Measurements from ENCODE around the gene RASA3.
"Not testable (repeated sequence)": the region's sequence is repeated elsewhere in the genome, so short reads cannot be mapped to it uniquely, and the experiment has no call there.

Gene RASA3

DNA sequence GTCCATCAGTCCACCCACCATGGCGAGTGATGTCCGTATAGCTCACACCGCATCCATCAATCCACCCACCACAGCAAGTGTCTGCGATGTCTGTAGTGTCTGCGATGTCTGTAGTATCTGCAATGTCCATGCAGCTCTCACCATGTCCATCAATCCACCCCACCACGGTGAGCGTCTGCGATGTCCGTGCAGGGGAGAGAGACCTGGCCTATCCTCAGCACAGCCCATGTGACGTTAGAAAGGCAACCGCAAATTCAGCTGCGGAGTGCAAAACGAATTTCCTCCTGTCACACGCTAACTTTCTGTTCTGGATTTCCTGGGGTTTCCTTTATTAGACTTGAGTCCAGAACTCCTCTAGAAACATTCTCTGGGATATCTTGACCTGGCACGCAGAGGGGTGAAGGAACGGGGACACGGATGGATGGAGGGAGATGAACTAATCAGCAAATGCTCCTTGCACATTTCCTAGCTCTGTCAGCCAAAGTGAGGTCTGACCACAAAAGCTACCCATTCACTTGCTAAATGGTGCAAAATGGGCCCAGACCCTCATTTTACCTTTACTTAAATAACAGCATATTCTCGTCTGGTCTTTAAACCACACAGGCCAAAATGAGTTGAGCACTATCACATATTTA lies 18.3 kb downstream of the RASA3 start:
- H3K36me3 ChIP-seq (ENCODE audit: control insufficient read depth, insufficient read depth, low read length), result no peaks in the 10 kb centered on the region
- H3K27me3 ChIP-seq (ENCODE audit: control insufficient read depth, insufficient read depth, low read length, poor library complexity, severe bottlenecking), result no peaks in the 10 kb centered on the region
- H3K9me3 ChIP-seq (ENCODE audit: control insufficient read depth, low read length), result no peaks in the 10 kb centered on the region
- no peak overlapping the region for H3K4me3 ChIP-seq (ENCODE audit: insufficient read depth, low read depth, low read length)
- H3K4me1 ChIP-seq (ENCODE audit: control insufficient read depth, insufficient read depth, low read length), result peaks cover 39% of the 10 kb centered on the region
- WGBS, 2 experiments, result 96% methylated on average over 18 of the region's 18 CpGs
- H3K27ac ChIP-seq (ENCODE audit: insufficient read depth, low read depth, low read length, poor library complexity, severe bottlenecking), result no peak overlapping the region

DNA sequence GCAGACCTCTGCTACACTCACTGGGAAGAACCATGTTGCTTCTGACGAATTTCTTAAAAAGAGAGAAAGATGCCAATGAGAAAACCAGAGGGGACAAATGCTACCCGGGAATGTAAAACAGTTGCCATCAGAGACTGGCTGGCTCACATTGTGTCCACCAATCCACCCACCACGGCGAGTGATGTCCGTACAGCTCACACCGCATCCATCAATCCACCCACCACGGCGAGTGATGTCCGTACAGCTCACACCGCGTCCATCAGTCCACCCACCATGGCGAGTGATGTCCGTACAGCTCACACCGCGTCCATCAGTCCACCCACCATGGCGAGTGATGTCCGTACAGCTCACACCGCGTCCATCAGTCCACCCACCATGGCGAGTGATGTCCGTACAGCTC lies 19.0 kb downstream of the RASA3 start:
- not testable (repeated sequence) for H3K27me3 ChIP-seq (ENCODE audit: control insufficient read depth, insufficient read depth, low read length, poor library complexity, severe bottlenecking)
- WGBS, 2 experiments, result 92 to 94% methylated on average over 6 to 7 of the region's 21 CpGs

DNA sequence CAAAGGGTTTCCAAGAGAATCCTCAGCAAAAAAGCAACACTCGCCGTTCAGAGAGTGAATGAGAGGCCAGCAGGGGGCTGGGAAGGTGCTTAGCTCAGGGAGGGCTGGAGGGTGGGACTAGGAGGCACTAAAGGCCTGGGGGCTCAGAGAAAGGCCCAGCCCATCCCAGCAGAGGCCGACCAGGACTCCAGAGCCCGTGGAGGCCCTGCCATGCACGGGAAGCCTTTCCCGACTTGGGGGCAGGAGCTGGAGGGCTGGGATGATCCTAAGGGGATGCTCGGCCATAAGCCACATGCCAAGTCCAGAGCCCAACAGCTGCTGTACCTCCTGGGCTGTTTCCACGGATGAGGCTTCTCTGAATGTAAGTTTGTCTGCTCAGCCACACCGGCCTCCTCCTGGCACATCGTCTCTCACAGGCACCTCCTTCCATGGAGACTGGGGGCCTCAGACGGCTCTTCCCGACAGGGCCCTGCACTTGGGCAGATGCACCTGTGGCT lies 19.5 kb downstream of the RASA3 start:
- Histone ChIP-seq H3K27ac (ENCODE audit: insufficient read depth, low read depth, low read length, poor library complexity, severe bottlenecking) (peak overlapping the region; percentile 68), H3K4me3 (ENCODE audit: insufficient read depth, low read depth, low read length) (no peak overlapping the region), H3K9me3 (ENCODE audit: control insufficient read depth, low read length) (no peaks in the 10 kb centered on the region), H3K27me3 (ENCODE audit: control insufficient read depth, insufficient read depth, low read length, poor library complexity, severe bottlenecking) (no peaks in the 10 kb centered on the region), H3K4me1 (ENCODE audit: control insufficient read depth, insufficient read depth, low read length) (peaks cover 32% of the 10 kb centered on the region), H3K36me3 (ENCODE audit: control insufficient read depth, insufficient read depth, low read length) (no peaks in the 10 kb centered on the region)
- 39% methylated on average over 12 of the region's 12 CpGs for WGBS, 2 experiments

More for the DNA sequence above, 19.0 kb downstream of the RASA3 start:
- H3K36me3 ChIP-seq (ENCODE audit: control insufficient read depth, insufficient read depth, low read length); H3K9me3 ChIP-seq (ENCODE audit: control insufficient read depth, low read length); H3K27ac ChIP-seq (ENCODE audit: insufficient read depth, low read depth, low read length, poor library complexity, severe bottlenecking); H3K4me3 ChIP-seq (ENCODE audit: insufficient read depth, low read depth, low read length): not testable (repeated sequence)
- peaks cover 34% of the 10 kb centered on the region for H3K4me1 ChIP-seq (ENCODE audit: control insufficient read depth, insufficient read depth, low read length)

DNA sequence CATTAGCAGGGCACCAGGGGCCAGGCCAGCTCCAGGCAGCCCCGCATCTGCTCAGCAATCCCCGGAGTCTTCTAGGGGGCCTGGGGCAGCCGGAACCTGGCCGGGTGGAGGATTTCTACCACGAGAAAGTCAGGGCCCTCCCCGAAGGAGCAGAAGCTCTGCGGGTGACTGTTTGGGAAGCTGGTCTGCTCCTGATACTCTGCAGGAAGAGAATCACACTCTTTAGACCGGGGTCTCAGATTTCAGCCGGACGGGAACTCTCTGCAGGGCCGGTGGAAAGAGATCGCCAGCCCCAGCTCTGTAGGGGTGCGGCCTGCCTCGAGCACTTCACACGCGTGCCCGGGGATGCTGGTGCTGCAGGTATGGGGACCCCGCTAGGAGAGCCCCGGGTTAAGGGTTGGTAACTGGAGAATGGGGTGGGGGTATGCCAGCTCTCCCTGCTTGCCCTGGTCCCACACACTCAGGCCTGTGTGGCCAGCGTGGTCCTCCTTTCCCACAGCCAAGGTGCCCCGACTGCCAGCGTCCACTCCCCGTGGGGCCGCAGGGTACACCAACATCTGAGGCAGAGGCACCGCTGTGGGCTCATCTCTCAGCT lies 20.1 kb downstream of the RASA3 start:
- peaks cover 32% of the 10 kb centered on the region for H3K4me1 ChIP-seq (ENCODE audit: control insufficient read depth, insufficient read depth, low read length)
- no peaks in the 10 kb centered on the region for H3K36me3 ChIP-seq (ENCODE audit: control insufficient read depth, insufficient read depth, low read length)
- no peaks in the 10 kb centered on the region for H3K9me3 ChIP-seq (ENCODE audit: control insufficient read depth, low read length)
- H3K27me3 ChIP-seq (ENCODE audit: control insufficient read depth, insufficient read depth, low read length, poor library complexity, severe bottlenecking), result no peaks in the 10 kb centered on the region
- H3K4me3 ChIP-seq (ENCODE audit: insufficient read depth, low read depth, low read length), result no peak overlapping the region
- 12% methylated on average over 25 of the region's 25 CpGs for WGBS, 2 experiments
- peak overlapping the region; percentile 68 for H3K27ac ChIP-seq (ENCODE audit: insufficient read depth, low read depth, low read length, poor library complexity, severe bottlenecking)

DNA sequence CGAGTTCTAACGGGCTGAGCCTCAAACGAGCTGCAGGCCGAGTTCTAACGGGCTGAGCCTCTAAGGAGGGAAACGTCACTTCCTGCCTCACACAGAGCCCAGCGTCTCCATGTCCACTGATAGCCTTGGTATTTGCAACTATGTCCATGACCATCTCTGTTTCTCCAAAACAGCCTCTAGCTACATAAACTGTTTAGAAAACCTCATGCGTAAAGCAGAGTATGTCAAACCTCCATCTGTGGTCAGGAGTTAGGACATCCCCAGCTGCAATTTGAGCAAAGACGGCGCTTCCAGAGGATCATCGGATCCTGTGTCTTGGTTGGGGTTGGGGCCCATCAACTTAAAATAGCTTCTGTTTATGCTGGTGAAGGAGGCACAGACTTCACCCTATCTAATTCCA lies 20.8 kb downstream of the RASA3 start:
- Histone ChIP-seq H3K4me3 (ENCODE audit: insufficient read depth, low read depth, low read length) (no peak overlapping the region), H3K9me3 (ENCODE audit: control insufficient read depth, low read length) (no peaks in the 10 kb centered on the region), H3K36me3 (ENCODE audit: control insufficient read depth, insufficient read depth, low read length) (no peaks in the 10 kb centered on the region), H3K27ac (ENCODE audit: insufficient read depth, low read depth, low read length, poor library complexity, severe bottlenecking) (peak overlapping the region; percentile 68), H3K4me1 (ENCODE audit: control insufficient read depth, insufficient read depth, low read length) (peaks cover 32% of the 10 kb centered on the region), H3K27me3 (ENCODE audit: control insufficient read depth, insufficient read depth, low read length, poor library complexity, severe bottlenecking) (no peaks in the 10 kb centered on the region)
- 71 to 74% methylated on average over 11 of the region's 11 CpGs for WGBS, 2 experiments

DNA sequence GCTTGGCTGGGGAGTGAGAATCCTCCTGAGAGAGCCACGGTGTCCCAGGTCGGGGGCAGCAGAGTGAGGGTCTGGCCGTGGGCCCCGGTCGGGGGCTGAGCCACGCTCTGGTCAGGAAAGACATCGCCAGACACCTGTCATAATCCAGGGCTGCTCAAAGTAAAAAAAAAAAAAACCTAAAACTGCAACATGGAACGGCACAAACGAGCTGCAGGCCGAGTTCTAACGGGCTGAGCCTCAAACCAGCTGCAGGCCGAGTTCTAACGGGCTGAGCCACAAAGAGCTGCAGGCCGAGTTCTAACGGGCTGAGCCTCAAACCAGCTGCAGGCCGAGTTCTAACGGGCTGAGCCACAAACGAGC lies 21.6 kb downstream of the RASA3 start:
- 73 to 74% methylated on average over 18 of the region's 18 CpGs for WGBS, 2 experiments
- H3K4me1 ChIP-seq (ENCODE audit: control insufficient read depth, insufficient read depth, low read length), result peaks cover 32% of the 10 kb centered on the region
- not testable (repeated sequence) for H3K4me3 ChIP-seq (ENCODE audit: insufficient read depth, low read depth, low read length); H3K9me3 ChIP-seq (ENCODE audit: control insufficient read depth, low read length); H3K36me3 ChIP-seq (ENCODE audit: control insufficient read depth, insufficient read depth, low read length); H3K27me3 ChIP-seq (ENCODE audit: control insufficient read depth, insufficient read depth, low read length, poor library complexity, severe bottlenecking)
- H3K27ac ChIP-seq (ENCODE audit: insufficient read depth, low read depth, low read length, poor library complexity, severe bottlenecking), result peak overlapping the region; percentile 44

DNA sequence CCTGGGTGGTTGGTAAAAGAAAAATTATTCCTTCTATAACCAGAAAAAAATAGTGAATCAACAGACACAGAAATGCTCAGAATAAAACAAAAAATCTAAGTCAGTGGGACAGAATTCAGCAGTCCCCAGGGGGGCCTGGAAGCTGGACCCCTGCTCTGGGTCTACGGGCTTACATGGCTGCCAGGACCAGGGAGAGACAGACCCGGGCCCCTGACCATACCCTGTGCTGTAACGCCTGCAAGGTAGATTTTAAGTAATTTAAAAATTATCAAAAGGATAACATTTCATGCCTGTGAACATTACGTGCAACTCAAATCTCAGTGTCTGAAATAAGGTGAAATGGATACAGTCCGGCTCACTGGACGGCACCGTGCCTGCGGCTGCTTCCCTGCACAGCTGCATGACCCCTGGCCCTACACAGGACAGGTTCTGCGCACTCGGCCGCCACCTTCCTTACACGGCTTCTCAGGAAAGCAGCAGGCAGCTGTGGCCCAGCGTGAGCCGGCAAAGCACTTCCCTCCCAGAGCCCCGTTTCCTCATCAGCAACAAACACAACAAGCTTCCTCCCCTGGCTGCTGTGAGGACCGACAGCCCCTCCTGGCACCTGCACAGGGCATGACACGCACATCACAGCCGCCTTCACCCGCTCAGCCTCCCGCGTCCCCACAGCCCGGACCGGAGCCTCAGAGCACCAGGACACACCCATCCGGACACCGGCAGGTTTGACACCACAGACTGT lies 22.2 kb downstream of the RASA3 start:
- Histone ChIP-seq H3K4me1 (ENCODE audit: control insufficient read depth, insufficient read depth, low read length) (peaks cover 32% of the 10 kb centered on the region), H3K9me3 (ENCODE audit: control insufficient read depth, low read length) (no peaks in the 10 kb centered on the region), H3K27me3 (ENCODE audit: control insufficient read depth, insufficient read depth, low read length, poor library complexity, severe bottlenecking) (no peaks in the 10 kb centered on the region), H3K4me3 (ENCODE audit: insufficient read depth, low read depth, low read length) (no peak overlapping the region), H3K27ac (ENCODE audit: insufficient read depth, low read depth, low read length, poor library complexity, severe bottlenecking) (peak overlapping the region; percentile 44), H3K36me3 (ENCODE audit: control insufficient read depth, insufficient read depth, low read length) (no peaks in the 10 kb centered on the region)
- 60 to 64% methylated on average over 25 of the region's 25 CpGs for WGBS, 2 experiments

DNA sequence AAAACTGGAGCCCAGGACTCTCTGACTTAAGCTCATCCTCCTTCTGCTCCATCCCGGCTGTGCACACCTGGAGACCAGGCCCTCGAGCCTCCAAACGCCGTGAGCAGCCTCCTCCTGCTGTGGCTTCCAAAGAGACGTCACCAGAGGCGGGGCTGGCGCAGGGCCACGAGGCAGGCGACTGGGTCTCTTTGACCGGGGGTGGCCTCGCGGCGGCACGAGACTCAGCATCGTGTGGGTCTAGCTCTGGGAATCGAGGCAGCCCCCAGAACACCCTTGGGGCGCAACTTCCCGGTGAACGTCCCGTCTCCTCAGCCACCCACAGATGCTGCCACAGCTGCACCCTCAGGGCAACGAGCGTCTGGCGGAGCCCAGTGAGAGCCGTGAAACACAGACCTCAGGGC lies 22.8 kb downstream of the RASA3 start:
- Histone ChIP-seq H3K27ac (ENCODE audit: insufficient read depth, low read depth, low read length, poor library complexity, severe bottlenecking) (no peak overlapping the region), H3K4me1 (ENCODE audit: control insufficient read depth, insufficient read depth, low read length) (peaks cover 32% of the 10 kb centered on the region), H3K36me3 (ENCODE audit: control insufficient read depth, insufficient read depth, low read length) (no peaks in the 10 kb centered on the region), H3K9me3 (ENCODE audit: control insufficient read depth, low read length) (no peaks in the 10 kb centered on the region), H3K4me3 (ENCODE audit: insufficient read depth, low read depth, low read length) (no peak overlapping the region), H3K27me3 (ENCODE audit: control insufficient read depth, insufficient read depth, low read length, poor library complexity, severe bottlenecking) (no peaks in the 10 kb centered on the region)
- WGBS, 2 experiments, result 65 to 67% methylated on average over 24 of the region's 24 CpGs

DNA sequence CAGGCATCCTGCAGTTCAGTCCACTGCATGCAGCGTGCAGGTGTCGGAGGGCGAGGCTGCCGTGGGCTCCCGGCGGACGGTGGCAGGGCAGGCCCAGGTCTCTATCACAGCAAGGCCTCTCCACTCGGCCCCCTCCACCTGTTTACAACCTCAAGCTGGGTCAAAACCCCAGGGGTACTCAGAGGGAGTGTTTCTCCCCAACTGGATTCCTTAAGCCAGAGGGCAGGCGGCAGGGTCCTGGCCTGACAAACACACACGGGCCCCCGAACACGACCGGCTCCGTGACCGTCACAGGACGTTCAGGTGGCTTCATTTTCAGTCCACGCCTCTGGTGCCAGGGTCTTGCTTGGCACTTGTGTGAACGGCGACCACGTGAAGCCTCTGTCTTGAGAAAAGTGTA lies 23.5 kb downstream of the RASA3 start:
- H3K4me1 ChIP-seq (ENCODE audit: control insufficient read depth, insufficient read depth, low read length), result peaks cover 32% of the 10 kb centered on the region
- H3K27ac ChIP-seq (ENCODE audit: insufficient read depth, low read depth, low read length, poor library complexity, severe bottlenecking), result no peak overlapping the region
- no peak overlapping the region for H3K4me3 ChIP-seq (ENCODE audit: insufficient read depth, low read depth, low read length)
- WGBS, 2 experiments, result 90 to 91% methylated on average over 20 of the region's 20 CpGs
- H3K36me3 ChIP-seq (ENCODE audit: control insufficient read depth, insufficient read depth, low read length), result no peaks in the 10 kb centered on the region
- H3K9me3 ChIP-seq (ENCODE audit: control insufficient read depth, low read length), result no peaks in the 10 kb centered on the region
- no peaks in the 10 kb centered on the region for H3K27me3 ChIP-seq (ENCODE audit: control insufficient read depth, insufficient read depth, low read length, poor library complexity, severe bottlenecking)

DNA sequence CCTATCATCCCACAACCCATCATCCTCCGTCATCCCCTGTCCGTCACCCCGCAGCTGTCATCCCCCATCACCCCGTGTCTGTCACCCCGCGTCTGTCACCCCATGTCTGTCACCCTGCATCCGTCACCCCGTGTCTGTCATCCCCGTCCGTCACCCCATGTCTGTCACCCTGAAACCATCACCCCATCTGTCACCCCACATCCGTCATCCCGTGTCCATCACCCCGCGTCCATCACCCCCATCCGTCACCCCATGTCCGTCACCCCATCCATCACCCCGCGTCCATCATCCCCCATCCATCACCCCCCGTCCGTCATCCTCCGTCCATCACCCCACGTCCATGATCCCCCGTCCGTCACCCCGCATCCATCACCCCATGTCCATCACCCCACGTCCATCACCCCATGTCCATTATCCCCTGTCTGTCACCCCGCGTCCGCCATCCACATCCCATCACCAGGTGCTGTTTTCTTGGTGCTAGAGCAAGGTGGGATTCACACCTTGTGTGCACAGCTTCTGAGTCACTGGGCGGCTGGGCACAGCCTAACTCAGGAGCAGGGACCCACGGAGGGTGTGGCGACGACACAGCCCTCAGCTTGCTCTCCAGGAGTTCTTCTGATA lies 24.2 kb downstream of the RASA3 start:
- Histone ChIP-seq H3K4me3 (ENCODE audit: insufficient read depth, low read depth, low read length) (no peak overlapping the region), H3K27ac (ENCODE audit: insufficient read depth, low read depth, low read length, poor library complexity, severe bottlenecking) (no peak overlapping the region), H3K9me3 (ENCODE audit: control insufficient read depth, low read length) (no peaks in the 10 kb centered on the region), H3K36me3 (ENCODE audit: control insufficient read depth, insufficient read depth, low read length) (no peaks in the 10 kb centered on the region), H3K27me3 (ENCODE audit: control insufficient read depth, insufficient read depth, low read length, poor library complexity, severe bottlenecking) (no peaks in the 10 kb centered on the region), H3K4me1 (ENCODE audit: control insufficient read depth, insufficient read depth, low read length) (peaks cover 32% of the 10 kb centered on the region)
- 91 to 93% methylated on average over 33 of the region's 33 CpGs for WGBS, 2 experiments
